Liver (tissue), 9 donors: ENCODE results near the gene ZBTB47. TPM values are rescaled to one million over a fixed set of nuclear protein-coding genes. Genes with fewer than 3 reads are reported as not detected.

Experiments
- DNase-seq: peaks from one replicate; pipeline ENCODE4 v3.0.0-alpha.2; 2017; ENCODE audit warnings: low spot score
- H3K27ac ChIP-seq, 2 donors: one replicate each; pipeline ENCODE4 v1.7.0; 2013; ENCODE audit warnings: inconsistent platforms in 2 of 2, low read length in 2 of 2, control low read depth in 1 of 2, low read depth in 1 of 2, mild to moderate bottlenecking in 1 of 2
- H3K27me3 ChIP-seq, 4 donors: one replicate each; pipeline versions ENCODE4 v1.6.1 to v1.7.0; 2013; ENCODE audit warnings: low read length in 3 of 4, inconsistent platforms in 1 of 4, mild to moderate bottlenecking in 1 of 4, moderate library complexity in 1 of 4; ENCODE audit not compliant: control insufficient read depth in 4 of 4, insufficient read depth in 4 of 4
- H3K36me3 ChIP-seq, 4 donors: one replicate each; pipeline versions ENCODE4 v1.6.1 to v1.7.0; 2013; ENCODE audit warnings: low read length in 3 of 4, mild to moderate bottlenecking in 3 of 4, low read depth in 1 of 4, moderate library complexity in 1 of 4; ENCODE audit not compliant: control insufficient read depth in 4 of 4, insufficient read depth in 3 of 4
- H3K4me1 ChIP-seq, 4 donors: one replicate each; pipeline versions ENCODE4 v1.6.1 to v1.7.0; 2013; ENCODE audit warnings: low read length in 3 of 4, mild to moderate bottlenecking in 3 of 4, moderate library complexity in 1 of 4; ENCODE audit not compliant: control insufficient read depth in 4 of 4, insufficient read depth in 4 of 4
- H3K4me3 ChIP-seq, 3 donors: one replicate each; pipeline versions ENCODE4 v1.6.1 to v1.7.0; 2013; ENCODE audit warnings: low read length in 3 of 3, control low read depth in 1 of 3, low read depth in 1 of 3, mild to moderate bottlenecking in 1 of 3
- H3K9ac ChIP-seq, 2 donors: one replicate each; pipeline ENCODE4 v1.7.0; 2013; ENCODE audit warnings: low read length in 2 of 2, mild to moderate bottlenecking in 2 of 2, moderate library complexity in 2 of 2, control low read depth in 1 of 2, low read depth in 1 of 2
- H3K9me3 ChIP-seq, 4 donors: one replicate each; pipeline versions ENCODE4 v1.6.1 to v1.7.0; 2013; ENCODE audit warnings: low read length in 3 of 4; ENCODE audit not compliant: control insufficient read depth in 4 of 4
- EGR1 ChIP-seq, 2 donors: IDR thresholded peaks; 2 replicates each; pipeline ENCODE4 v1.6.1; 2016 to 2018; ENCODE audit warnings: antibody characterized with exemption in 2 of 2, low read depth in 2 of 2
- FOXA1 ChIP-seq: IDR thresholded peaks from 2 replicates; pipeline ENCODE4 v1.6.1; 2016; ENCODE audit warnings: antibody characterized with exemption
- FOXA2 ChIP-seq: IDR thresholded peaks from 2 replicates; pipeline ENCODE4 v1.6.1; 2016; ENCODE audit warnings: antibody characterized with exemption
- GABPA ChIP-seq, 2 donors: IDR thresholded peaks in 1 of 2; conservative IDR thresholded peaks in 1 of 2; 2 replicates each; pipeline ENCODE4 v1.6.1; 2016; ENCODE audit warnings: antibody characterized with exemption in 2 of 2, mild to moderate bottlenecking in 1 of 2, moderate library complexity in 1 of 2
- HNF4A ChIP-seq, 2 donors: conservative IDR thresholded peaks; 2 replicates each; pipeline ENCODE4 v1.6.1; 2016; ENCODE audit warnings: antibody characterized with exemption in 2 of 2, mild to moderate bottlenecking in 2 of 2
- HNF4G ChIP-seq: IDR thresholded peaks from 2 replicates; pipeline ENCODE4 v1.6.1; 2016; ENCODE audit warnings: antibody characterized with exemption
- JUND ChIP-seq, 2 donors: IDR thresholded peaks; 2 replicates each; pipeline ENCODE4 v1.6.1; 2016; ENCODE audit warnings: antibody characterized with exemption in 2 of 2
- NR2F2 ChIP-seq: IDR thresholded peaks from 2 replicates; pipeline ENCODE4 v1.6.1; 2016; ENCODE audit warnings: antibody characterized with exemption
- RAD21 ChIP-seq, 2 donors: IDR thresholded peaks; 2 replicates each; pipeline ENCODE4 v1.6.1; 2016; ENCODE audit warnings: antibody characterized with exemption in 2 of 2, mild to moderate bottlenecking in 2 of 2
- RXRA ChIP-seq, 2 donors: IDR thresholded peaks; 2 replicates each; pipeline ENCODE4 v1.6.1; 2017 to 2018; ENCODE audit warnings: antibody characterized with exemption in 2 of 2, mild to moderate bottlenecking in 1 of 2
- SP1 ChIP-seq: IDR thresholded peaks from 2 replicates; pipeline ENCODE4 v1.6.1; 2018; ENCODE audit warnings: antibody characterized with exemption, mild to moderate bottlenecking
- TAF1 ChIP-seq: conservative IDR thresholded peaks from 2 replicates; pipeline ENCODE4 v1.6.1; 2016; ENCODE audit warnings: antibody characterized with exemption, mild to moderate bottlenecking
- YY1 ChIP-seq: IDR thresholded peaks from 2 replicates; pipeline ENCODE4 v1.6.1; 2016; ENCODE audit warnings: antibody characterized with exemption, mild to moderate bottlenecking
- WGBS: extraction: QIAGEN DNeasy Blood & Tissue Kit; methylation state at CpG from one replicate; pipeline ENCODE4 v1.1.7; 2013; 5-methylcytosine and 5-hydroxymethylcytosine counted together
- polyA plus RNA-seq, 2 donors: library from polyadenylated mRNA; stranded (reverse) in 1 of 2; unstranded in 1 of 2; fragments of 200-250 nt in 1 of 2; fragments of >200 nt in 1 of 2; fragmentation: Nextera tagmentation in 1 of 2; extraction: Ambion mirVana in 1 of 2; gene quantifications; one replicate each; pipeline versions ENCODE4 v1.2.1 to v1.2.3, GENCODE V29; 2013 to 2015
- total RNA-seq, 2 donors: library from RNA; depleted of rRNA; stranded (reverse); fragments of >200 nt; gene quantifications; one replicate each; pipeline ENCODE4 v1.2.3, GENCODE V29; 2014
- TF ChIP-seq, protein P1 (sequence below): IDR thresholded peaks from 2 replicates; pipeline ENCODE4 v1.6.1; 2016; ENCODE audit warnings: antibody characterized with exemption
- TF ChIP-seq, protein P2 (sequence below): IDR thresholded peaks from 2 replicates; pipeline ENCODE4 v1.6.1; 2016; ENCODE audit warnings: antibody characterized with exemption
- TF ChIP-seq, protein P3 (sequence below): fragments of 150-350 bp; IDR thresholded peaks from 2 replicates; pipeline ENCODE4 v1.5.1; 2017; ENCODE audit warnings: improper control_type of control experiment, low read depth, low read length; ENCODE audit not compliant: missing input control
- TF ChIP-seq, protein P4 (sequence below): IDR thresholded peaks from 2 replicates; pipeline ENCODE4 v1.6.1; 2016; ENCODE audit warnings: antibody characterized with exemption, mild to moderate bottlenecking
- TF ChIP-seq, protein P5 (sequence below): IDR thresholded peaks from 2 replicates; pipeline ENCODE4 v1.6.1; 2016; ENCODE audit warnings: antibody characterized with exemption
- donor health status: healthy.
- donor health status: healthy.
- donor health status: healthy.
- donor health status: healthy.
- donor health status: healthy.

Gene ZBTB47
- total and polyA plus RNA-seq, 4 donors, result 0.42 to 7.4 (median 4.2) TPM

DNA sequence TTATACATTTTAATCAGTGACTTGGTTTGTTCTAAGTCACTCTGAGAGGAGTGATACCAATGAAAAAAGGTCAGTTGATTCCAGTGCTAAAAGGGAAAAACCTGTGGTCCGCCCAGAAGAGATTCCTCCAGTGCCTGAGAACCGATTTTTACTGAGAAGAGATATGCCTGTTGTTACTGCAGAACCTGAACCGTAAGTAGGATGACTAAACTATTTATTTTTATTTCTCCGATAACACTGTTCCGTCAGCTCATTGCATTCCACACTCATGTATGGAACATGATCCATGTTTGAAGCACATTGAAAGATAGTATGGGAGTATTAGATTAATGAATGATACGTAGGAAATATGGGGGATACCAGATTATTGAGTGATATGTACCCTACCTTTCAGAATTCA, 20.0 kb upstream of the ZBTB47 start (continued):
- TF ChIP-seq FOXA1, result no peak
- TF ChIP-seq, protein P1, sequence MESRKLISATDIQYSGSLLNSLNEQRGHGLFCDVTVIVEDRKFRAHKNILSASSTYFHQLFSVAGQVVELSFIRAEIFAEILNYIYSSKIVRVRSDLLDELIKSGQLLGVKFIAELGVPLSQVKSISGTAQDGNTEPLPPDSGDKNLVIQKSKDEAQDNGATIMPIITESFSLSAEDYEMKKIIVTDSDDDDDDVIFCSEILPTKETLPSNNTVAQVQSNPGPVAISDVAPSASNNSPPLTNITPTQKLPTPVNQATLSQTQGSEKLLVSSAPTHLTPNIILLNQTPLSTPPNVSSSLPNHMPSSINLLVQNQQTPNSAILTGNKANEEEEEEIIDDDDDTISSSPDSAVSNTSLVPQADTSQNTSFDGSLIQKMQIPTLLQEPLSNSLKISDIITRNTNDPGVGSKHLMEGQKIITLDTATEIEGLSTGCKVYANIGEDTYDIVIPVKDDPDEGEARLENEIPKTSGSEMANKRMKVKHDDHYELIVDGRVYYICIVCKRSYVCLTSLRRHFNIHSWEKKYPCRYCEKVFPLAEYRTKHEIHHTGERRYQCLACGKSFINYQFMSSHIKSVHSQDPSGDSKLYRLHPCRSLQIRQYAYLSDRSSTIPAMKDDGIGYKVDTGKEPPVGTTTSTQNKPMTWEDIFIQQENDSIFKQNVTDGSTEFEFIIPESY, result no peak
- TF ChIP-seq RXRA (IDR thresholded peaks at IDR 0.05), result no peak
- no peak for TF ChIP-seq GABPA (IDR thresholded peaks at IDR 0.05 in 1 of 2, conservative IDR thresholded peaks at IDR 0.05 in 1 of 2)
- TF ChIP-seq, protein P2, sequence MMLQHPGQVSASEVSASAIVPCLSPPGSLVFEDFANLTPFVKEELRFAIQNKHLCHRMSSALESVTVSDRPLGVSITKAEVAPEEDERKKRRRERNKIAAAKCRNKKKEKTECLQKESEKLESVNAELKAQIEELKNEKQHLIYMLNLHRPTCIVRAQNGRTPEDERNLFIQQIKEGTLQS, result no peak

DNA sequence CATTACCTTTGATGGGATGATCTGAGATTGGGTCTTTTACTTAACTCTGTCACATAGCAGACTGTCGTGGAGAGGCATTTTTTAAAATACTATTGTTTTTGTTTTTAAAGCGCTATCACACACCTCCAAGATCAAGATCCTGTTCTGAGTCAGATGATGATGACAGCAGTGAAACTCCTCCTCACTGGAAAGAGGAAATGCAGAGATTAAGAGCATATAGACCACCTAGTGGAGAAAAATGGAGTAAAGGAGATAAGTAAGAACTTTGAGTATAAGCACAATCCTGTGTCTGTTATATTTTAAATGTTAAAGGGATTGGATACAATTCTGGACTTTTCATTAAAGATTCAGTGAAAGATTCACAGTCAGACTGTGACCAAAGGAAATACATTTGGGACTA, 18.4 kb upstream of the ZBTB47 start:
- no peak for DNase-seq
- Histone ChIP-seq H3K9ac (no peak overlapping the region), H3K27me3 (no peaks in the 10 kb centered on the region), H3K27ac (no peak overlapping the region), H3K36me3 (peaks cover 13 to 85% (median 78%) of the 10 kb centered on the region in 4 donors), H3K4me1 (no peaks in the 10 kb centered on the region), H3K4me3 (no peak overlapping the region), H3K9me3 (no peaks in the 10 kb centered on the region)
- TF ChIP-seq RAD21 (IDR thresholded peaks at IDR 0.05), result peak in 1 of 2 donors; percentile 16
- TF ChIP-seq, protein P3, sequence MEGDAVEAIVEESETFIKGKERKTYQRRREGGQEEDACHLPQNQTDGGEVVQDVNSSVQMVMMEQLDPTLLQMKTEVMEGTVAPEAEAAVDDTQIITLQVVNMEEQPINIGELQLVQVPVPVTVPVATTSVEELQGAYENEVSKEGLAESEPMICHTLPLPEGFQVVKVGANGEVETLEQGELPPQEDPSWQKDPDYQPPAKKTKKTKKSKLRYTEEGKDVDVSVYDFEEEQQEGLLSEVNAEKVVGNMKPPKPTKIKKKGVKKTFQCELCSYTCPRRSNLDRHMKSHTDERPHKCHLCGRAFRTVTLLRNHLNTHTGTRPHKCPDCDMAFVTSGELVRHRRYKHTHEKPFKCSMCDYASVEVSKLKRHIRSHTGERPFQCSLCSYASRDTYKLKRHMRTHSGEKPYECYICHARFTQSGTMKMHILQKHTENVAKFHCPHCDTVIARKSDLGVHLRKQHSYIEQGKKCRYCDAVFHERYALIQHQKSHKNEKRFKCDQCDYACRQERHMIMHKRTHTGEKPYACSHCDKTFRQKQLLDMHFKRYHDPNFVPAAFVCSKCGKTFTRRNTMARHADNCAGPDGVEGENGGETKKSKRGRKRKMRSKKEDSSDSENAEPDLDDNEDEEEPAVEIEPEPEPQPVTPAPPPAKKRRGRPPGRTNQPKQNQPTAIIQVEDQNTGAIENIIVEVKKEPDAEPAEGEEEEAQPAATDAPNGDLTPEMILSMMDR, result no peak
- WGBS, result 85% methylated on average over 2 of the region's 2 CpGs

DNA sequence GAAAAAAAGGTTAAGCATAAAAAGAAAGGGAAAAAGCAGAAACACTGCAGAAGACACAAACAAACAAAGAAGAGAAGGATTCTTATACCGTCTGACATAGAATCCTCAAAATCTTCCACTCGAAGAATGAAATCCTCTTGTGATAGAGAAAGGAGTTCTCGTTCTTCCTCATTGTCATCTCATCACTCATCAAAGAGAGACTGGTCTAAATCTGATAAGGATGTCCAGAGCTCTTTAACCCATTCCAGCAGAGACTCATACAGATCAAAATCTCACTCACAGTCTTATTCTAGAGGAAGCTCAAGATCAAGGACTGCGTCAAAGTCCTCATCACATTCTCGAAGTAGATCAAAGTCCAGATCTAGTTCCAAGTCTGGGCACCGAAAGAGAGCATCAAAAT, 16.5 kb upstream of the ZBTB47 start:
- H3K9ac ChIP-seq, result no peak overlapping the region
- no peaks in the 10 kb centered on the region for H3K9me3 ChIP-seq
- no peak overlapping the region for H3K27ac ChIP-seq
- H3K4me1 ChIP-seq, result no peaks in the 10 kb centered on the region
- DNase-seq, result no peak
- TF ChIP-seq SP1 (no peak), EGR1 (IDR thresholded peaks at IDR 0.05; ENCODE audit: low read depth in 2 of 2) (no peak), RAD21 (IDR thresholded peaks at IDR 0.05) (no peak), YY1 (no peak), FOXA2 (no peak), HNF4A (conservative IDR thresholded peaks at IDR 0.05) (no peak), HNF4G (no peak), TAF1 (no peak), FOXA1 (no peak), GABPA (IDR thresholded peaks at IDR 0.05 in 1 of 2, conservative IDR thresholded peaks at IDR 0.05 in 1 of 2) (no peak), NR2F2 (no peak), JUND (IDR thresholded peaks at IDR 0.05) (no peak), RXRA (IDR thresholded peaks at IDR 0.05) (no peak)
- TF ChIP-seq, protein P2, result no peak
- TF ChIP-seq, protein P3, result no peak
- TF ChIP-seq, protein P4, sequence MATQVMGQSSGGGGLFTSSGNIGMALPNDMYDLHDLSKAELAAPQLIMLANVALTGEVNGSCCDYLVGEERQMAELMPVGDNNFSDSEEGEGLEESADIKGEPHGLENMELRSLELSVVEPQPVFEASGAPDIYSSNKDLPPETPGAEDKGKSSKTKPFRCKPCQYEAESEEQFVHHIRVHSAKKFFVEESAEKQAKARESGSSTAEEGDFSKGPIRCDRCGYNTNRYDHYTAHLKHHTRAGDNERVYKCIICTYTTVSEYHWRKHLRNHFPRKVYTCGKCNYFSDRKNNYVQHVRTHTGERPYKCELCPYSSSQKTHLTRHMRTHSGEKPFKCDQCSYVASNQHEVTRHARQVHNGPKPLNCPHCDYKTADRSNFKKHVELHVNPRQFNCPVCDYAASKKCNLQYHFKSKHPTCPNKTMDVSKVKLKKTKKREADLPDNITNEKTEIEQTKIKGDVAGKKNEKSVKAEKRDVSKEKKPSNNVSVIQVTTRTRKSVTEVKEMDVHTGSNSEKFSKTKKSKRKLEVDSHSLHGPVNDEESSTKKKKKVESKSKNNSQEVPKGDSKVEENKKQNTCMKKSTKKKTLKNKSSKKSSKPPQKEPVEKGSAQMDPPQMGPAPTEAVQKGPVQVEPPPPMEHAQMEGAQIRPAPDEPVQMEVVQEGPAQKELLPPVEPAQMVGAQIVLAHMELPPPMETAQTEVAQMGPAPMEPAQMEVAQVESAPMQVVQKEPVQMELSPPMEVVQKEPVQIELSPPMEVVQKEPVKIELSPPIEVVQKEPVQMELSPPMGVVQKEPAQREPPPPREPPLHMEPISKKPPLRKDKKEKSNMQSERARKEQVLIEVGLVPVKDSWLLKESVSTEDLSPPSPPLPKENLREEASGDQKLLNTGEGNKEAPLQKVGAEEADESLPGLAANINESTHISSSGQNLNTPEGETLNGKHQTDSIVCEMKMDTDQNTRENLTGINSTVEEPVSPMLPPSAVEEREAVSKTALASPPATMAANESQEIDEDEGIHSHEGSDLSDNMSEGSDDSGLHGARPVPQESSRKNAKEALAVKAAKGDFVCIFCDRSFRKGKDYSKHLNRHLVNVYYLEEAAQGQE, result no peak
- TF ChIP-seq, protein P1, result no peak
- TF ChIP-seq, protein P5, sequence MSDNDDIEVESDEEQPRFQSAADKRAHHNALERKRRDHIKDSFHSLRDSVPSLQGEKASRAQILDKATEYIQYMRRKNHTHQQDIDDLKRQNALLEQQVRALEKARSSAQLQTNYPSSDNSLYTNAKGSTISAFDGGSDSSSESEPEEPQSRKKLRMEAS, result no peak
- no peak overlapping the region for H3K4me3 ChIP-seq
- WGBS, result 92% methylated on average over 6 of the region's 6 CpGs
- no peaks in the 10 kb centered on the region for H3K27me3 ChIP-seq
- peaks cover 13 to 81% (median 72%) of the 10 kb centered on the region in 4 donors for H3K36me3 ChIP-seq
